Measurements from ENCODE around the gene TOR2A. TPM values are rescaled to one million over a fixed set of nuclear protein-coding genes. Genes with fewer than 3 reads are reported as not detected.

The TOR2A gene
- total RNA-seq, 6 donors from 2014 or later: 11.4 to 27.2 (median 21.0) TPM

DNA sequence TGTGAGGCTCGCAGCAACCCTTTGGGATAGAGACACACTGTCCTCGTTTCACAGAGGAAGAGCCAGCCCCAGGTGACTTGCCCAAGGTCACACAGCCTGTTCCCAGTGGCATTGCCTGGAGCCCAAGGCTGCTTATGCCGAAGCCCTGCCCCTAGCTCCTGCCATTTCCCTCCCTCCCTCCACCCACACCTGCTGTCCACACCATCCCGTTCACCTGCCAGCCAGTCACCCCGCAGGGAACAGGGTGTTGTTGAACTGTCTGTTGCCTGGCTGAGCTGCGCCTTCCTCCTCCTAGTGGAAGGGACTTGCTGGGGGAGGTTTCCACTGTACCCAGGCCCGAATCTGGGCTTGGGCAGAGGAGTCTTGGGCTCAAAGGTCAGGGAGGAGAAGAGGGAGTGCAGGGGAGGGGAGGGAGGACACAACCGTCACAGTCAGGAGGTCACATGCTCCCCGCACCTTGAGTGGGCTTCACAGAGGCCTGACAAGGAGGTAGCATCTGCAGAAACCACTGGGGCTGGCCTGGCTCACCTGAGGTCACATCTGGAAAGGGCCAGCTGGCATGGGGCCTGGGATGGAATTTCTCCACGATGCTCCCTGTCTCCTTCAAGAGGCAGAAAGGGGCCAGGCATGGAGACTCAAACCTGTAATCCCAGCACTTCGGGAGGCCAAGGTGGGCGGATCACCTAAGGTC is 12.9 kb downstream of the TOR2A start:
- Histone ChIP-seq H3K27me3 (no peaks in the 10 kb centered on the region), H3K36me3 (no peaks in the 10 kb centered on the region), H3K4me1 (peaks cover 7 to 21% (median 15%) of the 10 kb centered on the region in 4 donors), H3K9me3 (no peaks in the 10 kb centered on the region), H3K4me3 (no peak overlapping the region), H3K27ac (no peak overlapping the region)
- TF ChIP-seq POLR2A (IDR thresholded peaks at IDR 0.05) (no peak), POLR2AphosphoS5 (IDR thresholded peaks at IDR 0.05) (no peak), EP300 (IDR thresholded peaks at IDR 0.05) (no peak), CTCF (IDR thresholded peaks at IDR 0.05) (no peak)
- ATAC-seq (ENCODE audit: low FRiP score in 2 of 2) (no peak), DNase-seq (no peak)
- WGBS, 2 donors: 79 to 83% methylated on average over 12 of the region's 12 CpGs

GRCh38 chr9:127721391-127721821 is 13.7 kb downstream of the TOR2A start:
- no peaks in the 10 kb centered on the region for H3K36me3 ChIP-seq
- no peak for TF ChIP-seq CTCF (IDR thresholded peaks at IDR 0.05)
- no peak for TF ChIP-seq POLR2AphosphoS5 (IDR thresholded peaks at IDR 0.05)
- no peak for TF ChIP-seq POLR2A (IDR thresholded peaks at IDR 0.05)
- TF ChIP-seq EP300 (IDR thresholded peaks at IDR 0.05): no peak
- 60 to 71% methylated on average over 7 to 11 of the region's 11 CpGs for WGBS, 2 donors
- no peak for ATAC-seq (ENCODE audit: low FRiP score in 2 of 2)
- H3K27me3 ChIP-seq: no peaks in the 10 kb centered on the region
- H3K4me3 ChIP-seq: no peak overlapping the region
- H3K27ac ChIP-seq: no peak overlapping the region
- no peak for DNase-seq
- H3K9me3 ChIP-seq: no peaks in the 10 kb centered on the region
- peaks cover 7 to 21% (median 16%) of the 10 kb centered on the region in 4 donors for H3K4me1 ChIP-seq

GRCh38 chr9:127720865-127721227 is 14.2 kb downstream of the TOR2A start:
- no peak for DNase-seq

DNA sequence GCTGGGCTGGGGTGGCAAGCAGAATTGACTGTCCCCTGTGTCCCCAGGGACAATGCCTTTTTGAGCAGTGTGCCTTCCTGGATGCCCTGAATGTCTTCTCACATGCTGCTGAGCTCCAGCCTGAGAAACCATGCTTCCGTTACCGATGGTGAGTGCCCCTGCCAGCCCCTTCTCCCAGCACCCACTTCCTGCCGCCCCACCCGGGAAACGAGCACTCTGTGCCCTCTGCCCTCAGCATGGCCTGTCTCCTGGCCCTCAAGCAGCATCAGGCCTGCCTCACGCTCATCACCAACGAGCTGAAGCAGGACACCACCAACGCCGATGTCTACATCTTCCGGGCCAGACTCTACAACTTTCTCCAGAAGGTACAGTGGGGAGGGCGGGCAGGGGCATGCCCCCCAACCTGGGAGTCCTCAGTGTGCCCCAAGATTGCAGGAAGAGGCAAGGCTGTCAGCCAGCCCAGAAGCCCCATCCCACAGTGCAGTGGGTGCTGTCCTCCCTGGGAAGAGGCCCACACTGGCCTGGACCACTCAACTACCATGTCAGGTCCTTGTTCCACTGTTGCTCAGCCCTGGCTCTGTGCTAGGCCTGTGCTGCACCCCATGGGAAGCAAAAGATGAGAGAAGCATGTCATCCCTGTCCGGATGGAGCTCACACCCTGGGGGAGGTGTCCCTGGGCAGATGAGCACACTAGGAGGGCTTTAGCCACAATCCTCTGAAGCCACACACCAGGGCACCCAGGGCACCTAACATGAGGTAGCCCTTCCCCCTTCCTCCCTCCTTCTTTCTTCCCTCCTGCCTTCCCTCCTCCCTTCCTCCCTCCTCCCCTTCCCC is 14.8 kb downstream of the TOR2A start:
- H3K27me3 ChIP-seq: no peaks in the 10 kb centered on the region
- no peak overlapping the region for H3K27ac ChIP-seq
- DNase-seq (no peak), ATAC-seq (ENCODE audit: low FRiP score in 2 of 2) (no peak)
- H3K9me3 ChIP-seq: no peaks in the 10 kb centered on the region
- no peaks in the 10 kb centered on the region for H3K36me3 ChIP-seq
- no peak for TF ChIP-seq POLR2A (IDR thresholded peaks at IDR 0.05)
- no peak for TF ChIP-seq EP300 (IDR thresholded peaks at IDR 0.05)
- TF ChIP-seq CTCF (IDR thresholded peaks at IDR 0.05): no peak
- H3K4me1 ChIP-seq: peaks cover 11 to 27% (median 21%) of the 10 kb centered on the region in 4 donors
- no peak overlapping the region for H3K4me3 ChIP-seq
- 73 to 76% methylated on average over 8 to 12 of the region's 12 CpGs for WGBS, 2 donors

More at GRCh38 chr9:127720865-127721227, 14.2 kb downstream of the TOR2A start:
- TF ChIP-seq POLR2A (IDR thresholded peaks at IDR 0.05) (no peak), POLR2AphosphoS5 (IDR thresholded peaks at IDR 0.05) (no peak), CTCF (IDR thresholded peaks at IDR 0.05) (no peak), EP300 (IDR thresholded peaks at IDR 0.05) (no peak)
- H3K27ac ChIP-seq: no peak overlapping the region
- H3K27me3 ChIP-seq: no peaks in the 10 kb centered on the region
- peaks cover 11 to 27% (median 21%) of the 10 kb centered on the region in 4 donors for H3K4me1 ChIP-seq
- H3K36me3 ChIP-seq: no peaks in the 10 kb centered on the region
- no peaks in the 10 kb centered on the region for H3K9me3 ChIP-seq
- ATAC-seq (ENCODE audit: low FRiP score in 2 of 2): no peak
- H3K4me3 ChIP-seq: no peak overlapping the region

All from upper lobe of left lung (tissue), 6 donors.